ENCODE measurements around the gene HEXD.

Gene HEXD

GRCh38 chr17:82489851-82490511 lies 71.8 kb downstream of the HEXD start:
- Histone ChIP-seq H3K36me3 (ENCODE audit: control insufficient read depth in 1 of 2, insufficient read depth in 2 of 2, low read length in 2 of 2) (peaks cover 22 to 32% of the 10 kb centered on the region in 2 donors), H3K9ac (ENCODE audit: low read depth in 1 of 2, low read length in 2 of 2) (no peak overlapping the region), H3K27ac (ENCODE audit: low read depth, low read length) (no peak overlapping the region), H3K27me3 (ENCODE audit: control insufficient read depth in 1 of 2, insufficient read depth in 2 of 2, low read length in 2 of 2) (no peaks in the 10 kb centered on the region), H3K9me3 (ENCODE audit: control insufficient read depth in 1 of 2, low read length in 2 of 2) (no peaks in the 10 kb centered on the region), H3K4me3 (ENCODE audit: low read depth in 1 of 2, low read length in 2 of 2) (no peak overlapping the region), H3K4me1 (ENCODE audit: control insufficient read depth in 1 of 2, insufficient read depth in 2 of 2, low read length in 2 of 2) (peaks cover 0 to 7% of the 10 kb centered on the region in 2 donors)

GRCh38 chr17:82490512-82491195 lies 72.5 kb downstream of the HEXD start:
- H3K27ac ChIP-seq (ENCODE audit: low read depth, low read length): no peak overlapping the region
- no peaks in the 10 kb centered on the region for H3K9me3 ChIP-seq (ENCODE audit: control insufficient read depth in 1 of 2, low read length in 2 of 2)
- H3K4me3 ChIP-seq (ENCODE audit: low read depth in 1 of 2, low read length in 2 of 2): no peak overlapping the region
- H3K27me3 ChIP-seq (ENCODE audit: control insufficient read depth in 1 of 2, insufficient read depth in 2 of 2, low read length in 2 of 2): no peaks in the 10 kb centered on the region
- H3K9ac ChIP-seq (ENCODE audit: low read depth in 1 of 2, low read length in 2 of 2): no peak overlapping the region
- H3K4me1 ChIP-seq (ENCODE audit: control insufficient read depth in 1 of 2, insufficient read depth in 2 of 2, low read length in 2 of 2): peaks cover 0 to 7% of the 10 kb centered on the region in 2 donors
- H3K36me3 ChIP-seq (ENCODE audit: control insufficient read depth in 1 of 2, insufficient read depth in 2 of 2, low read length in 2 of 2): peaks cover 18 to 27% of the 10 kb centered on the region in 2 donors

GRCh38 chr17:82491196-82491530 lies 73.0 kb downstream of the HEXD start:
- peaks cover 2 to 7% of the 10 kb centered on the region in 2 donors for H3K4me1 ChIP-seq (ENCODE audit: control insufficient read depth in 1 of 2, insufficient read depth in 2 of 2, low read length in 2 of 2)

GRCh38 chr17:82491533-82491932 lies 73.4 kb downstream of the HEXD start:
- H3K9me3 ChIP-seq (ENCODE audit: control insufficient read depth in 1 of 2, low read length in 2 of 2): no peaks in the 10 kb centered on the region
- H3K27ac ChIP-seq (ENCODE audit: low read depth, low read length): no peak overlapping the region
- peaks cover 6 to 7% of the 10 kb centered on the region in 2 donors for H3K4me1 ChIP-seq (ENCODE audit: control insufficient read depth in 1 of 2, insufficient read depth in 2 of 2, low read length in 2 of 2)
- no peak overlapping the region for H3K4me3 ChIP-seq (ENCODE audit: low read depth in 1 of 2, low read length in 2 of 2)
- H3K9ac ChIP-seq (ENCODE audit: low read depth in 1 of 2, low read length in 2 of 2): no peak overlapping the region
- no peaks in the 10 kb centered on the region for H3K27me3 ChIP-seq (ENCODE audit: control insufficient read depth in 1 of 2, insufficient read depth in 2 of 2, low read length in 2 of 2)
- H3K36me3 ChIP-seq (ENCODE audit: control insufficient read depth in 1 of 2, insufficient read depth in 2 of 2, low read length in 2 of 2): peaks cover 10 to 18% of the 10 kb centered on the region in 2 donors

More at GRCh38 chr17:82491196-82491530, 73.0 kb downstream of the HEXD start:
- Histone ChIP-seq H3K27me3 (ENCODE audit: control insufficient read depth in 1 of 2, insufficient read depth in 2 of 2, low read length in 2 of 2) (no peaks in the 10 kb centered on the region), H3K36me3 (ENCODE audit: control insufficient read depth in 1 of 2, insufficient read depth in 2 of 2, low read length in 2 of 2) (peaks cover 13 to 22% of the 10 kb centered on the region in 2 donors), H3K4me3 (ENCODE audit: low read depth in 1 of 2, low read length in 2 of 2) (no peak overlapping the region), H3K9ac (ENCODE audit: low read depth in 1 of 2, low read length in 2 of 2) (no peak overlapping the region), H3K9me3 (ENCODE audit: control insufficient read depth in 1 of 2, low read length in 2 of 2) (no peaks in the 10 kb centered on the region), H3K27ac (ENCODE audit: low read depth, low read length) (no peak overlapping the region)

Measured in duodenal mucosa (tissue), 2 donors.